Left ventricle myocardium inferior (tissue), 1 donor: ENCODE data around the gene LRRC61. TPM values are rescaled to one million over a fixed set of nuclear protein-coding genes. Genes with fewer than 3 reads are reported as not detected.

Experiments used
- DNase-seq: peaks from one replicate; pipeline ENCODE4 v3.0.0-alpha.2; 2020
- H3K27ac ChIP-seq: fragments of 200-600 bp; replicated peaks from 2 replicates; pipeline ENCODE4 v1.8.0; 2021
- H3K27me3 ChIP-seq: fragments of 200-600 bp; 2 replicates; pipeline ENCODE4 v1.8.0; 2021; ENCODE audit warnings: low read depth
- H3K36me3 ChIP-seq: fragments of 200-600 bp; 2 replicates; pipeline ENCODE4 v1.8.0; 2021
- H3K4me1 ChIP-seq: fragments of 200-600 bp; 2 replicates; pipeline ENCODE4 v1.8.0; 2021
- H3K4me3 ChIP-seq: fragments of 200-600 bp; 2 replicates; pipeline ENCODE4 v1.8.0; 2021; ENCODE audit warnings: mild to moderate bottlenecking, moderate library complexity
- H3K9me3 ChIP-seq: fragments of 200-600 bp; replicated peaks from 2 replicates; pipeline ENCODE4 v1.8.0; 2021
- CTCF ChIP-seq: fragments of 200-600 bp; IDR thresholded peaks from 2 replicates; pipeline ENCODE4 v1.8.0; 2021; ENCODE audit warnings: antibody characterized with exemption, mild to moderate bottlenecking, borderline replicate concordance
- intact Hi-C: fragments of 100-400 bp; cut with micrococcal nuclease; formaldehyde crosslinking; loops from one replicate; pipeline ENCODE4 v1.11.0; 2022
- total RNA-seq: library from RNA; stranded (reverse); fragmentation: NEBNext Ultra II Directional; extraction: Animal tissue kit (Norgen Biotek cat#: 25700); gene quantifications from one replicate; pipeline ENCODE4 v1.2.1, GENCODE V29; 2021
- donor health status: DM: no; HTN: yes; CAD: no; lungs with severe emphysema.

LRRC61 gene
- total RNA-seq, 1 donor from 2014 or later: 4.3 TPM

DNA sequence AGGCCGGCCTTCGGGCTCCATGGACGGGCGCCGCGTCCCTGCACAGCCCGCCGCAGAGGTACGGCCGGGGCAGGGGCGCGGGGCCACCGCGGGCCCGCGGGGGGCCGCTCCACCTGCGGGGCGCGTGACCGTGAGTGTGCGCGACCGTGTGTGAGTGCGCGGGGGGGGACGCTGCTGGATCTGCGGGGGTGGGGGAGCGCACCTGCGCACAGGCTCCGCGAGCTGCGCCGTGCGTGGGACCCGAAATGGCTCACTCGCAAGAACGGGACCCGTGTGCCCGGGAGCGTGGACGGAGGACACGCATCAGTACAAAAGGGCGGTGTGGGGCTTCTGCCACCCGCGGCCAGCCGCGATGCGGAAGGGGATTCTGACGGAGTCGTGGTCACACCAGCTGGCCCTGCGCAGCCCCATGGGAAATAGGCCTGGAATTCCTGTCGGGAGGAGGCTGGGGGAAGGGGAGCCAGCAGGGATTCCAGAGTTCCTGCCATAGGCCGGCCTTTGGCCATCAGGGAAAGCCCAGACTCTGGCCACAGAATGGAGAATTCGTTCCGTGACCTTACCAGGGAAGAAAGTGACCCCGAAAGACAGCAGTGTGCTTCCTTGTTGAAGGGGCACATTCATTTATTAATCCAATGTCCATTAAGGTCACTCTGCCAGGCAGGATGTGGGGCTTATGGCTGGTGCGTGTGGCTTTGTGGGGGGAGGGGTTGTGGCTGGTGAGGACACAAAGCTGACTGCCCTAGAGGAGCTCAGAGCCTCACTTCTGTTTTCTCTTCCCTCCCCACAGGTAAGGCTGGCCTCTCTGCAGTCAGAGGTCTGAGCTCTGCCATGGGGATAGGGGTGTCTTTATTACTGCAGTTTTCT lies 46.0 kb downstream of the LRRC61 start:
- no peaks in the 10 kb centered on the region for H3K9me3 ChIP-seq

DNA sequence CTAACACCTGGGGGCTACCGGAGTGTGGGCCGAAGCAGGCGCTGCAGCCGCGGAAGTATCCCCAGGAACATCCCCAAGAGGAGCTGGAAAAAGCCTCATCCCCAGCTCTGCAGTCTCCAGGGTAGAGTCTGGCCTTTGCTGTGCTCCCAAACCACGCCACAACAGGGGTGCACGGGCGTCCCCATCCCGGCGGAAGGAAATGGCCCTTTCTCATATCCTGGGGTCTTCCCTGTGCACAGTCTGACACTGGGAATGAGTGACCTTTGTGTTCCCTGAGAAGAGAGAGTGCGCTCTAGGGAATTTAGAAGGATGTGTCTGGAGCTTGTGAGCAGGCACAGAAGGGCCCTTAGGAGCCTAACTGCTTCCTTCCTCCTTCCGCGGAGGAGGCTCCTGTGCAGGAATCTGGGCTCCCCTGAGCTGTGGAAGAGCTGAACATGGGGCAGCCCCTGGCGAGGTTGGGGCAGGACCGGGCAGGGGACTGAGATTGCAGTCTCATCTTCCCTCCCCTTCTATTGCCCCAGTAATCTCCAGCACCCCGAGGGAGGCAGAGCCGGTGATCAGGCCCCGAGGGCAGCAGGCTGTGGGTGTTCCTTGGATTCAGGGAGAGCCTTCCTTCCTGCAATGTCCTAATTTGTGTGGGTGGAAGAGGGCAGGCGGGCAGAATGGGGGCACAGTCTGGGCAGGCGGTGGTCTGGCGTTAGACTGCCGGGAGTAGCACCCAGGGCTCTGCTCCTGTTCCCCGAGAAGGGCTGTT lies 46.8 kb downstream of the LRRC61 start:
- peak overlapping the region; percentile 97 for H3K27ac ChIP-seq
- H3K9me3 ChIP-seq: no peaks in the 10 kb centered on the region
- H3K36me3 ChIP-seq: peaks cover 41% of the 10 kb centered on the region
- no peak for DNase-seq
- peaks cover 70% of the 10 kb centered on the region for H3K4me1 ChIP-seq
- no peaks in the 10 kb centered on the region for H3K27me3 ChIP-seq
- intact Hi-C loops: no loop called here
- peak overlapping the region; percentile 96 for H3K4me3 ChIP-seq
- no peak for TF ChIP-seq CTCF

More for the DNA sequence above, 46.0 kb downstream of the LRRC61 start:
- DNase-seq: peak; percentile 71
- no peak for TF ChIP-seq CTCF
- intact Hi-C loops: no loop called here
- no peaks in the 10 kb centered on the region for H3K27me3 ChIP-seq
- H3K4me3 ChIP-seq: peak overlapping the region; percentile 96
- peaks cover 39% of the 10 kb centered on the region for H3K36me3 ChIP-seq
- peaks cover 66% of the 10 kb centered on the region for H3K4me1 ChIP-seq
- peak overlapping the region; percentile 97 for H3K27ac ChIP-seq

DNA sequence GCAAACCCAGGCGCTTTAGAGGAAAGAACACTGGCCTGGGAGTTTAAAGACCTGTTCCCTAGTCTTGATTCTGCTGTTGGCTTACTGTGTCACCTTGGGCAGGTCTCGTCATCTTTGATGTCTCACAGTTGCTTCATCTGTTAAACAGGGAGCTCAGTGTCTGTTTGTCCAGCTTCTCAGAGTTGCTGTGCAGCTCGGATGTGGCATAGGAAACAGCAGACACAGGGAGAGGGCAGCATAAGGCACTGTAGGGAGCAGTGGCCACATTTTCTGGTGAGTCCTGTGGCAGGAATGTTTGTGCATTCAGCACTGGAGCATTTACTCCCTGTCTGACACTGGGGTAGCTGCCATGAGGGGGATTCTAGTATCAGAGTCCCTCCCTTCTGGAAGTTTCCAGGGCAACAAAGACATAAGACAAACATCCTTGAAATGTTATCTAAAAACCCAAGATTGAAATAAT lies 47.5 kb downstream of the LRRC61 start:
- H3K36me3 ChIP-seq: peaks cover 41% of the 10 kb centered on the region
- no peaks in the 10 kb centered on the region for H3K9me3 ChIP-seq
- H3K27me3 ChIP-seq: no peaks in the 10 kb centered on the region
- H3K4me3 ChIP-seq: peak overlapping the region; percentile 96
- H3K4me1 ChIP-seq: peaks cover 70% of the 10 kb centered on the region
- intact Hi-C loops: no loop called here
- DNase-seq: no peak
- no peak for TF ChIP-seq CTCF
- H3K27ac ChIP-seq: peak overlapping the region; percentile 97

DNA sequence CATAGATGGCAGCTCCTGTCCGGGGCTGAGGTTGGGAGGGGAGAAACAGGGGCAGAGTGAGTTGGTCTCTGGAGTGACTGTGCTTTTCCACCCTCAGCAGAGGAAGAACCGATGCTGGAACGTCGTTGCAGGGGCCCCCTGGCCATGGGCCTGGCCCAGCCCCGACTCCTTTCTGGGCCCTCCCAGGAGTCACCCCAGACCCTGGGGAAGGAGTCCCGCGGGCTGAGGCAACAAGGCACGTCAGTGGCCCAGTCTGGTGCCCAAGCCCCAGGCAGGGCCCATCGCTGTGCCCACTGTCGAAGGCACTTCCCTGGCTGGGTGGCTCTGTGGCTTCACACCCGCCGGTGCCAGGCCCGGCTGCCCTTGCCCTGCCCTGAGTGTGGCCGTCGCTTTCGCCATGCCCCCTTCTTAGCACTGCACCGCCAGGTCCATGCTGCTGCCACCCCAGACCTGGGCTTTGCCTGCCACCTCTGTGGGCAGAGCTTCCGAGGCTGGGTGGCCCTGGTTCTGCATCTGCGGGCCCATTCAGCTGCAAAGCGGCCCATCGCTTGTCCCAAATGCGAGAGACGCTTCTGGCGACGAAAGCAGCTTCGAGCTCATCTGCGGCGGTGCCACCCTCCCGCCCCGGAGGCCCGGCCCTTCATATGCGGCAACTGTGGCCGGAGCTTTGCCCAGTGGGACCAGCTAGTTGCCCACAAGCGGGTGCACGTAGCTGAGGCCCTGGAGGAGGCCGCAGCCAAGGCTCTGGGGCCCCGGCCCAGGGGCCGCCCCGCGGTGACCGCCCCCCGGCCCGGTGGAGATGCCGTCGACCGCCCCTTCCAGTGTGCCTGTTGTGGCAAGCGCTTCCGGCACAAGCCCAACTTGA lies 48.2 kb downstream of the LRRC61 start:
- Histone ChIP-seq H3K9me3 (no peaks in the 10 kb centered on the region), H3K27me3 (no peaks in the 10 kb centered on the region), H3K27ac (peak overlapping the region; percentile 21), H3K36me3 (peaks cover 41% of the 10 kb centered on the region), H3K4me3 (no peak overlapping the region), H3K4me1 (peaks cover 70% of the 10 kb centered on the region)
- DNase-seq: no peak
- intact Hi-C loops: no loop called here
- no peak for TF ChIP-seq CTCF

DNA sequence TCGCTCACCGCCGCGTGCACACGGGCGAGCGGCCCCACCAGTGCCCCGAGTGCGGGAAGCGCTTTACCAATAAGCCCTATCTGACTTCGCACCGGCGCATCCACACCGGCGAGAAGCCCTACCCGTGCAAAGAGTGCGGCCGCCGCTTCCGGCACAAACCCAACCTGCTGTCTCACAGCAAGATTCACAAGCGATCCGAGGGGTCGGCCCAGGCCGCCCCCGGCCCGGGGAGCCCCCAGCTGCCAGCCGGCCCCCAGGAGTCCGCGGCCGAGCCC lies 48.8 kb downstream of the LRRC61 start:
- no peaks in the 10 kb centered on the region for H3K27me3 ChIP-seq
- peaks cover 70% of the 10 kb centered on the region for H3K4me1 ChIP-seq
- DNase-seq: no peak
- no peak for TF ChIP-seq CTCF
- H3K9me3 ChIP-seq: no peaks in the 10 kb centered on the region
- no peak overlapping the region for H3K4me3 ChIP-seq
- H3K36me3 ChIP-seq: peaks cover 41% of the 10 kb centered on the region
- intact Hi-C loops: no loop called here
- no peak overlapping the region for H3K27ac ChIP-seq
